HepG2 (cell line): ENCODE data around the gene CFAP61. TPM values are rescaled to one million over a fixed set of nuclear protein-coding genes. Genes with fewer than 3 reads are reported as not detected.

ENCODE experiments used
- ATAC-seq: fragments of 200-7000 bp; cut with Tn5 transposase; 3 replicates; pipeline ENCODE4 v1.9.1; 2020; ENCODE audit warnings: mild to moderate bottlenecking, moderate library complexity
- BruUV-seq: library from RNA; stranded (reverse); fragments of 400-500 nt; replicated peaks from 2 replicates; lab custom pipeline; 2021; lab: Mats Ljungman, UMichigan
- CTCF ChIA-PET: fragments of 300-600 bp; formaldehyde crosslinking; extraction: SDS; loops from one replicate; lab custom pipeline; 2021; ENCODE audit warnings: low total read pairs, inconsistent platforms, low intra/inter-chr PET ratio; lab: Yijun Ruan, JAX
- POLR2A ChIA-PET: fragments of 350-600 bp; sonication (Branson Sonifier 250); formaldehyde crosslinking; loops from one replicate; lab custom pipeline; 2020; ENCODE audit warnings: antibody characterized with exemption, inconsistent platforms; lab: Yijun Ruan, JAX
- DNase-seq: peaks from one replicate; pipeline ENCODE4 v3.0.0-alpha.2; 2015; ENCODE audit warnings: low spot score
- FAIRE-seq: peaks from 3 replicates; lab custom pipeline; 2011; peaks lifted over from hg19 to GRCh38; lab: Jason Lieb, UNC
- H2AFZ ChIP-seq: one replicate; pipeline ENCODE4 v1.6.1; 2011; ENCODE audit warnings: low read length, inconsistent platforms
- H3K27ac ChIP-seq: fragments of 300-600 bp; 3 replicates; pipeline ENCODE4 v1.8.0; 2011; ENCODE audit warnings: mixed run types, mild to moderate bottlenecking, mixed read lengths, low read length, inconsistent platforms; ENCODE audit not compliant: insufficient read depth; ENCODE audit errors: extremely low read length
- H3K27me3 ChIP-seq, 2 experiments: fragments of 200-600 bp in 1 of 2; 2 replicates in 1 of 2; 3 replicates in 1 of 2; pipeline versions ENCODE4 v1.6.0 to v1.8.0; 2011; ENCODE audit warnings: low read length in 2 of 2, mild to moderate bottlenecking in 2 of 2, moderate library complexity in 2 of 2, inconsistent platforms in 1 of 2; ENCODE audit not compliant: insufficient read depth in 2 of 2, control insufficient read depth in 1 of 2
- H3K36me3 ChIP-seq, 2 experiments: fragments of 200-600 bp in 1 of 2; replicated peaks in 1 of 2; 2 replicates in 1 of 2; 3 replicates in 1 of 2; pipeline versions ENCODE4 v1.5.1 to v1.8.0; 2011; ENCODE audit warnings: low read length in 2 of 2, inconsistent platforms in 1 of 2; ENCODE audit not compliant: insufficient read depth in 2 of 2, control insufficient read depth in 1 of 2
- H3K4me1 ChIP-seq: 2 replicates; pipeline ENCODE4 v1.5.1; 2012; ENCODE audit warnings: low read length, inconsistent platforms; ENCODE audit not compliant: insufficient read depth
- H3K4me2 ChIP-seq: 2 replicates; pipeline ENCODE4 v1.6.0; 2011; ENCODE audit warnings: low read depth, low read length, inconsistent platforms
- H3K4me3 ChIP-seq, 3 experiments: fragments of 200-600 bp in 1 of 3; sonication (generic), shearing (Covaris generic) in 1 of 3; replicated peaks in 1 of 3; 2 replicates each; pipeline ENCODE4 v1.5.1; 2011 to 2016; ENCODE audit warnings: low read length in 3 of 3, inconsistent platforms in 2 of 3, low read depth in 2 of 3, mild to moderate bottlenecking in 2 of 3, control low read depth in 1 of 3, mixed read lengths in 1 of 3; ENCODE audit not compliant: insufficient read depth in 1 of 3
- H3K79me2 ChIP-seq: one replicate; pipeline ENCODE4 v1.6.1; 2011; ENCODE audit warnings: low read length, inconsistent platforms; ENCODE audit not compliant: insufficient read depth
- H3K9ac ChIP-seq: 2 replicates; pipeline ENCODE4 v1.6.0; 2011; ENCODE audit warnings: mild to moderate bottlenecking, low read depth, low read length, inconsistent platforms; ENCODE audit not compliant: insufficient read depth
- H3K9me3 ChIP-seq: 2 replicates; pipeline ENCODE4 v1.5.1; 2012; ENCODE audit warnings: mild to moderate bottlenecking, low read length
- H4K20me1 ChIP-seq: 2 replicates; pipeline ENCODE4 v1.6.0; 2011; ENCODE audit warnings: inconsistent platforms, mild to moderate bottlenecking, low read length, moderate library complexity; ENCODE audit not compliant: insufficient read depth
- ETV6 ChIP-seq: sonication (generic); formaldehyde crosslinking; conservative IDR thresholded peaks from 2 replicates; pipeline ENCODE4 v1.4.0; 2020; ENCODE audit warnings: missing genetic modification reagents
- KDM3A ChIP-seq: IDR thresholded peaks from 2 replicates; pipeline ENCODE4 v1.6.1; 2018; ENCODE audit warnings: low read depth, missing compliant biosample characterization
- KLF9 ChIP-seq: IDR thresholded peaks from 2 replicates; pipeline ENCODE4 v1.6.1; 2016; ENCODE audit warnings: low read depth
- NFIB ChIP-seq: sonication (generic); formaldehyde crosslinking; IDR thresholded peaks from 2 replicates; pipeline ENCODE4 v1.9.0; 2021; ENCODE audit warnings: missing genetic modification reagents, mild to moderate bottlenecking, borderline replicate concordance
- NR3C1 ChIP-seq: sonication (generic); formaldehyde crosslinking; IDR thresholded peaks from 2 replicates; pipeline ENCODE4 v1.4.0; 2020; ENCODE audit warnings: missing genetic modification reagents
- RERE ChIP-seq: IDR thresholded peaks from 2 replicates; pipeline ENCODE4 v1.6.1; 2016; ENCODE audit warnings: low read depth, missing genetic modification reagents, missing compliant biosample characterization
- RFX5 ChIP-seq: IDR thresholded peaks from 2 replicates; pipeline ENCODE4 v1.6.1; 2011; ENCODE audit warnings: low read depth, low read length, improper control_type of control experiment
- SAFB2 ChIP-seq: sonication (generic); formaldehyde crosslinking; IDR thresholded peaks from 2 replicates; pipeline ENCODE4 v1.5.1; 2020; ENCODE audit warnings: missing genetic modification reagents, low read depth, mild to moderate bottlenecking, borderline replicate concordance
- SALL1 ChIP-seq: sonication (generic); formaldehyde crosslinking; IDR thresholded peaks from 2 replicates; pipeline ENCODE4 v1.8.0; 2022; ENCODE audit warnings: mild to moderate bottlenecking, missing genetic modification reagents
- ZFP1 ChIP-seq: IDR thresholded peaks from 2 replicates; pipeline ENCODE4 v1.6.1; 2016
- ZNF614 ChIP-seq: IDR thresholded peaks from 2 replicates; pipeline ENCODE4 v1.6.1; 2018; ENCODE audit warnings: missing biosample characterization, missing genetic modification reagents, inconsistent platforms, borderline replicate concordance
- ZNF709 ChIP-seq: sonication (generic); formaldehyde crosslinking; IDR thresholded peaks from 2 replicates; pipeline ENCODE4 v1.5.0; 2020; ENCODE audit warnings: mild to moderate bottlenecking, missing genetic modification reagents
- ZXDC ChIP-seq: sonication (generic); formaldehyde crosslinking; IDR thresholded peaks from 2 replicates; pipeline ENCODE4 v1.5.0; 2020; ENCODE audit warnings: mild to moderate bottlenecking, missing genetic modification reagents
- WGBS: methylation state at CpG from one replicate; pipeline ENCODE4 v1.1.6; 2017; ENCODE audit warnings: low lambda C conversion rate; 5-methylcytosine and 5-hydroxymethylcytosine counted together
- in situ Hi-C: cut with HindIII; loops from 2 replicates; pipeline ENCODE4 v1.10.0; 2017; ENCODE audit warnings: low pct_unique_long_range_greater_than_20kb; ENCODE audit not compliant: extremely low pct_ligation_motif_present
- intact Hi-C: fragments of 100-400 bp; cut with micrococcal nuclease; formaldehyde crosslinking; loops from one replicate; pipeline ENCODE4 v1.10.0; 2022; ENCODE audit not compliant: unreplicated experiment
- polyA plus RNA-seq, 8 experiments: library from polyadenylated mRNA; depleted of rRNA in 3 of 8; stranded (reverse) in 7 of 8; unstranded in 1 of 8; fragments of >200 nt; fragmentation: Illumina TruSeq in 4 of 8; extraction: Trizol in 4 of 8; gene quantifications; 2 replicates each; pipeline versions ENCODE4 v1.2.1 to v1.2.3, GENCODE V29; 2011 to 2016; ENCODE audit warnings: low read depth in 4 of 8, missing spikeins in 1 of 8, mixed read lengths in 1 of 8; ENCODE audit not compliant: insufficient read depth in 1 of 8
- total RNA-seq, 5 experiments: library from RNA; depleted of rRNA; stranded (reverse); fragments of >200 nt; fragmentation: Illumina TruSeq; extraction: Trizol; gene quantifications; 2 replicates each; pipeline ENCODE4 v1.2.3, GENCODE V29; 2016; ENCODE audit warnings: low read depth in 1 of 5

The CFAP61 gene
- total and polyA plus RNA-seq, 2 of the 13 experiments (the other 11 are each of a cell fraction or from before 2014, with no cell fraction given) = 0.27 TPM; not detected in 1

- Histone ChIP-seq H3K4me1 (peaks cover 76% of the 10 kb centered on the region), H3K9ac (peak within 1 kb of the TSS; percentile 92), H3K27me3 (no peaks in the 10 kb centered on the region; a peak in 1 of 5 replicates), H3K4me3 (peak within 1 kb of the TSS; percentile 72 to 95 (median 82)), H3K79me2 (peaks cover 49% of the 10 kb centered on the region), H3K4me2 (peak within 1 kb of the TSS; percentile 96), H2AFZ (no peak within 1 kb of the TSS), H3K36me3 (peaks cover 1 to 23% of the 10 kb centered on the region in 2 experiments; a peak in 4 of 5 replicates), H4K20me1 (peaks cover 5% of the 10 kb centered on the region; the same call in 1 of the 2 replicates), H3K27ac (peak within 1 kb of the TSS; percentile 82), H3K9me3 (no peaks in the 10 kb centered on the region)
- POLR2A ChIA-PET = interaction anchor here (0.7 to 4.2 kb wide), 13 partner anchors 9 to 258 kb away, joined by 3 to 53 read pairs (median 4); partner anchors contain the start of genes CFAP61 and CRNKL1
- intact Hi-C loops (loop anchor here (1.0 kb wide), 1 partner anchor 35 kb away; the partner anchor contains the start of genes CFAP61 and CRNKL1), in situ Hi-C loops (no loop called here)
- WGBS = under 1% methylated on average over 36 of the region's 81 CpGs
- no TSS peak for BruUV-seq
- ATAC-seq (peak; percentile 96), FAIRE-seq (peak; percentile 76), DNase-seq (peak; percentile 94)
- CTCF ChIA-PET = interaction anchor here (1.4 kb wide), 1 partner anchor 233 kb away, joined by 4 read pairs; no protein-coding TSS in a partner anchor
- TF ChIP-seq RERE (peak; percentile 19; the same call in 1 of the 2 replicates), NFIB (no peak), ZXDC (CRISPR knock-in tag) (0 out of 2 replicates have a peak, but pooled peaks have one; percentile 70), SAFB2 (peak; percentile 99), ZNF614 (CRISPR knock-in tag) (peak; percentile 85; the same call in 1 of the 2 replicates), KLF9 (CRISPR knock-in tag) (peak; percentile 15; the same call in 1 of the 2 replicates), ETV6 (CRISPR knock-in tag) (peak; percentile 78; the same call in 1 of the 2 replicates), ZNF709 (peak; percentile 89), KDM3A (0 out of 2 replicates have a peak, but pooled peaks have one; percentile 77), RFX5 (peak; percentile 62; the same call in 1 of the 2 replicates), ZFP1 (CRISPR knock-in tag) (peak; percentile 85; the same call in 1 of the 2 replicates), NR3C1 (CRISPR knock-in tag) (no peak), SALL1 (peak; percentile 99)
Observed at GRCh38 chr20:20017001-20017843, 35.1 kb upstream of the CFAP61 start, which contains the start of gene NAA20. Gene NAA20, plus strand, starts transcription at chr20:20017362. Its CDS starts 35 bp downstream, at chr20:20017397.
